HT-29 (cell line): Measurements from ENCODE around the gene STAT3. TPM values are rescaled to one million over a fixed set of nuclear protein-coding genes. Genes with fewer than 3 reads are reported as not detected.
"Not testable (repeated sequence)": the region's sequence is repeated elsewhere in the genome, so short reads cannot be mapped to it uniquely, and the experiment has no call there.

Experiments
- DNase-seq: peaks from one replicate; pipeline ENCODE4 v3.0.0-alpha.2; 2015; ENCODE audit warnings: low spot score
- total RNA-seq: library from RNA; depleted of rRNA; stranded (reverse); fragments of >200 nt; shearing (Covaris generic); gene quantifications from 2 replicates; pipeline ENCODE4 v1.2.3, GENCODE V29; 2014

STAT3 gene
- total RNA-seq, 1 experiment from 2014 or later: 30.9 TPM

DNA sequence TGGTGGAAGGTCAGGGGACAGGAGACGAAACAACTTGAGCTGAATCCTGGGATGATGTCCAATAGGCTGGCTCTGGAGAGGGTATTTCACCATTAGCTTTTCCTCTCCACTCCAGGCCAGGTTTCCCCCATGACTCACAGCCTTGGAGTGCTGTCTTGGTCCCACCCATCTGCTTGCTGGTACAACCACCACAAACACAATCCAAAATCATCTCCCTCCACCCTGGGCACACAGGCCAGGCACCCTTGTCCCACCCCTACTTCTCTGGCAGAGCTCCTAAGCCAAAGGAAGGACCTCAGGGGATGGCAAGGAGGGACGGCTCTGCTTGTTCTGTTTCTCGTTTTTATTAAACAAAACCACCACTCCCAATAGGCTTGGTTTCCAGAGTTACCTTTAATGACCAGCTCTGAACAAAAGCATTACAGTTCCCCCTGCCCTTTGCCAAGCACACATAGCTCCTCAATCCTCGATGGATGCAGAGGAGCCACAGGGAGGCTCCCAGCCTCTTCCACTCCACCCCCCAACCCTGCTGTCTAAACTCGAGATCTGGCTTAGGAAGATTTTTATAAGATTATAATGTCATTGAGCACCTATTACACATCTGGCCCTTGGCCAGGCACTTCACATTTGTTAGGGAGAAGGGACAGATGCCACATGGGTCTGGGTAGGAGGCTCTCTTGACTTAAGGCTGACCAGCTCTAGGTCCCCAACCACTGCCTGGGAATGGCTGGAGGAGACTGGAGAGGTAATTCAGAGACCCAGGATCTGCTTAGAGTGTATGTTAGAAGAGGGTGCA, 21.5 kb upstream of the STAT3 start:
- DNase-seq: peak; percentile 84

DNA sequence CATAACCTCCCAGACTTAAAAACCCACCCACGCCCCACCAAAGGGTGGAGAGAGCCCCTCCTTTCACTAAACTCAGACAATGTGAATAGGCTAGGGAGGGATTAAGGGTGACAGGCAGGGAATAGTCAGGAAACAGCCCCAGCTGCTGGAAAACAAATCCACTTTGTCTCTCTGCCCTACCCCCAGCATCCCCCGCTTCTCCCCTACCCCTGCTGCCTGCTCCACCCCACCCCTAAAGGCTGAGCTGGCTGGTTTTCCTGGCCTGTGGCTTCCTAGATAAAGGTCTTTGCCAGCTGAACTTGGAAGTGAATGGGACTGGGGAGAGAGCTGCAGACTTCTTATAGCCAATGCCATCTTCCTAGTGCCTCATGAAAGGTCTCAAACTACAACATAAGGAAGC, 19.8 kb upstream of the STAT3 start:
- no peak for DNase-seq

DNA sequence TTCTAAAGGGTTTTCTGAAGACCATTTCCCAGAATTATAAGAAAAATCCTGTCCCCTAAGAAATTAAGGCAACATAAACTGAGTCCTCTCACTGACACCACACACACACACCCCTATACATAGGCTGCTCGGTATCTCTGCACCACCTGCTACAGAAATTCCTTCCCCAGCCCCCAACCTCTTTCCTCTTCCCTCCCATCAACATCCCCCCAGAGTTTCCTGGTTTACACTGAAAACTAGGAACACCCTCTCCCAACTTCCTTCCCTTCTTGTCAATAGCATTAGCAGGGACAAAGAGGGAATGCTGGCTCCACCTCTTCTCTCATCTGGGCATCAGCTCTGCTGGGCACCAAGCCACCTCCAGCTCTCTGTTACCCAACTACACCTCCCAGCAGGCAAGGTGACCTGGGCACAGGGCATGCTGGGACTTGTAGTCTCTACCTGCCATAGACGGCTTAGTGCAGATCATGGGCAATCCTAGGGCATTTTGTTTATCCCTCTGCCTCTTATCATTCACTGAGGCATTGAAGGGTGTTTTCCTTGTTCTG, 19.1 kb upstream of the STAT3 start:
- peak; percentile 91 for DNase-seq

DNA sequence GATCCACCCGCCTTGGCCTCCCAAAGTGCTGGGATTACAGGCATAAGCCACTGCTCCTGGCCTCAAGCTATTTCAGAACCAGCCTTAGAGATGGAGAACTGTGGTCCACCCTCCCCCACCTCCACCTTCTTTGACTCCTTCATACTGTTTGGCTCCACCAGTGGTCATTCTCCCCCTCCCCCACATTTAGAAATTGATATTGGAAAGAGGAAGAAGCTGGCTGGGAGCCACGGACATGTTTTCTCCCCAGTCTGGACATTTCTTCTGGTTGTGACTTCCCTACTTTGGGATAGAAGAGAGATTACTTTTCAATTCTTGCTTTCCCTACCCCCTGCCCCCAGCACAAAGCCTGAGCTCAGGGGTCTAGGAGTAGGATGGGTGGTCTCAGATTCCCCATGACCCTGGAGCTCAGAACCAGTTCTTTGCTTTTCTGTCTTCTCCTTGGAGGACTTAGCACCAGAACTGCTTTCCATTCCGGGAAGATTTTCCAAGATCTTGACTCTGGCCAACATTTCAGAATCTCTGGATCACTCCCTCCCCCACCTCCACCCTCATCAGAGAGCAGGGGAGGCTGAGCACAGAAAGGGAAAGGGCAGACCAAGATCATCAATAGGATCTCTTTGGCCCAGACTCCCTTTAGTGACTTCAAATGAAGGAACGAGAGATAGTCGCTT, 18.5 kb upstream of the STAT3 start:
- DNase-seq: no peak

DNA sequence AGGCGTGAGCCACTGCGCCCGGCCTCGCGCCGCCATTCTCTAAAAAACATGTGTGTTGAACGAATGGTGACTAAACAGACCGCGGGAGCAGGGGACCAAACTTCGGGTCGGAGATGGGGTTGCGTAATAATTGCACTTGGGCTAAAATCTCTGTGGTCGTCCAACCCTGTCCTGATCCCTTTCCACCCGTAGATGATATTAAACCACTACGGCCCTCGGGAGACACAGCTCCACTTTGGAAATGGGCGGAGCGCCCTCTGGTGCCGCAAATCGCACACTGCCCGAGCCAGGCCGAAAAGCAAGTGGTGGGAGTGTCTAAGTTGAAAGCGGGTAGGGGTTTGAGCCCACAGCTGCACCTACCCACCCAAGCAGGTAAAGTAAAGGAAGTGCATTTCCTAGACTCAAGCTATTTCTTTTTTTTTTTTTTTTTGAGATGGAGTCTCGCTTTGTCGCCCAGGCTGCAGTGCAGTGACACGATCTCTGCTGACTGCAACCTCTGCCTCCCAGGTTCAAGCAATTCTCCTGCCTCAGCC, 17.8 kb upstream of the STAT3 start:
- peak; percentile 81 for DNase-seq

DNA sequence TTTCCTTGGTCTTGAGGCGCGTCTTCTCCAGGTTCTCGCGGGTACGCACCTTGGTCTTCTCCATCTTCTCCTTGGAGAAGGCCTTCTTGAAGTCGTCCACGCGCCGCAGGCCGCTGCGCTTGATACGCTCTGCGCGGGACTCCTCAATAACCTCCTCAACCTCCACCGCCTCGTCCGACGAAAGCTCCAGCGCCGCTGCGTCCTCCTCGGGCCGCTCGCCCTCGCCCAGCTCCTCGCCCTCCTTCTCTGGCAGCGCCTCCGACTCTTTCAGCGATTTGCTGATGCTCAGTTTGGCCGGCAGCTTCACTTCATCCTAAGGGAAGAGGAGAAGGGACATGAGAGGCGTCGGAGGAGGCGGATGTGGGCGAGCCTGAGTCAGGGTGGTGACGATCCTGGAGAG, 16.8 kb upstream of the STAT3 start:
- DNase-seq: no peak

DNA sequence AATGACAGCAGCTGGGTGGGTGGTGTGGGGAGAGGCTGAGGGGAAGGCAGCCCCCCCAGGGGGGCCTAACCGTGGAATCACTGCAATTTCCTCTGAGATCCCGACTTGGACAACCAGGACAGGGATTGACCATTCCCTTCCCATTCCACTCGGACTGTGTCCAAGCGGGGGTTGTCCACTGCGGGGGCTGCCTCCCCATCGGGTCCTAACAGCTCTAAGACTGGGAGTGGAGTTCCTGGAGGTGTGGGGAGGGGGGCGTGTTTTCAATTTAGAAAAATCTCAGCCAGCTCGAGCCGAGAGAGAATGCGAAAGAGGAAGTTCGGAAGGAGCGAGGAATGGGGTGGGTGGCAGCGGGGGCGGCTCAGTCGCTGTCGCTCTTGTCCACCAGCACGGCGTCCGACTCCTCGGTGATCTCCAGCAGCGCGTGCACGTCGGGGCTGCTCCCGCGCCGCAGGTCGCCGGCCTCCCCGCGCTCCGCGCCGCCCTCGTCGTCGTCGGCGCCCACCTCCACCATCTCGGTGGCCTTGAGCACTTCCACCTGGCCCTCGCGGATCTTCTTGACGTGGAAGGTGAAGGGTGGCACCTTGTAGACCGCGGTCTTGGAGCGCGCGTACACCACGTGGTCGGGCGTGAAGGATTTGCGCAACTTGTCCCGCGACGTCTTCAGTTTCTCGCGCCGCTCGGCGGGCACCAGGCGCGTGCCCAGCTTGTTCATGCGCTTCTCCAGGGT, 16.2 kb upstream of the STAT3 start:
- no peak for DNase-seq

DNA sequence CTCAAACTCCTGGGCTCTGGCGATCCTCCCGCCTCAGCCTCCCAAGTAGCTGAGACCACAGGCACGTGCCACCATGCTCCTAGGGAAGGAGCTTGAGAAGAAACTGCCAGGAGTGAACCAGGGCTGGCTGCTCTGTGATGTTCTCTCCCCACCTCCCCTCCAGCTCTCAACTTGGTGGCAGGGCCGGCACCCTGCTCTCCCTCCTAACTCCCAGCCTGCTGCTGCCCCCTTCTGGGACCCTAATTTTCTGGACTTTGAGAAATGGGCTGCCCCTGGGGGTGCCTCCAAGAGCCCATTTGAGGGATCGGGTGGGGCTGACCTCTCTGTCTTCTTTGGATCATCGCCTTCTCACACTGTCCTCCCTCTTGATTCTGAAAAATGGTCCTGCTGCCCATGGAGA, 14.9 kb upstream of the STAT3 start:
- no peak for DNase-seq

DNA sequence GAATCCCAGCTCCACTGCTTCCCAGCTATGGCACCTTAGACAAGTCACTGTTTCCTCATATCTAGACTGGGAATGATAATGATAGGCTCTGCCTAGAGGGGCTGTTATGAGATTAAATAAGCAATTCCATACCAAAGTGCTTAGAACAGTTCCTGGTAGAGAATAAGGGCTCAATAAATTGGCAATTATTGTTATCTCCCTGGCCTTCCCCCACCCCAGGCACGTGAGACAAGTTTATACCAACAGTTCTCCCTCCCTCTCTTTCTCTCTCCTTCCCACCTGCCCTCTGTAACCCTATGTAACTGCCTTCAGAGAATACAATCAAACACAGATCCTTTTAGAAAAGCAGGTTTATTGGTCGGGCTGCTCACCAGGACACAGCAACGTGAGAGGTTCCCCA, 13.9 kb upstream of the STAT3 start:
- DNase-seq: no peak

DNA sequence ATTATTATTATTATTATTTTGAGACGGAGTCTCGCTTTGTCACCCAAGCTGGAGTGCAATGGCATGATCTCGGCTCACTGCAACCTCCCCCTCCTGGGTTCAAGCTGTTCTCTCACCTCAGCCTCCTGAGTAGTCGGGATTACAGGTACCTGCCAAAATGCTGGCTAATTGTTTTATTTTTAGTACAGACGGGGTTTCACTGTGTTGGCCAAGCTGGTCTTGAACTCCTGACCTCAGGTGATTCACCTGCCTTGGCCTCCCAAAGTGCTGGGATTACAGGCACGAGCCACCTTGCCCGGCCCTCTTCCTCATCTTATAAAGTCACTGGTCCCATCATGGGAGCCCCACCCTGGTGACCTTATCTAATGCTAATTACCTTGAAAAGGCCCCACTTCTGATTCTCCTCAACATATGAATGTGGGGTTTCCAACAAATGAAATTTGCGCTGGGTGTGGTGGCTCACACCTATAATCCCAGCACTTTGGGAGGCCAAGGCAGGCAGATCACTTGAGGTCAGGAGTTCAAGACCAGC, 12.7 kb upstream of the STAT3 start:
- not testable (repeated sequence) for DNase-seq

DNA sequence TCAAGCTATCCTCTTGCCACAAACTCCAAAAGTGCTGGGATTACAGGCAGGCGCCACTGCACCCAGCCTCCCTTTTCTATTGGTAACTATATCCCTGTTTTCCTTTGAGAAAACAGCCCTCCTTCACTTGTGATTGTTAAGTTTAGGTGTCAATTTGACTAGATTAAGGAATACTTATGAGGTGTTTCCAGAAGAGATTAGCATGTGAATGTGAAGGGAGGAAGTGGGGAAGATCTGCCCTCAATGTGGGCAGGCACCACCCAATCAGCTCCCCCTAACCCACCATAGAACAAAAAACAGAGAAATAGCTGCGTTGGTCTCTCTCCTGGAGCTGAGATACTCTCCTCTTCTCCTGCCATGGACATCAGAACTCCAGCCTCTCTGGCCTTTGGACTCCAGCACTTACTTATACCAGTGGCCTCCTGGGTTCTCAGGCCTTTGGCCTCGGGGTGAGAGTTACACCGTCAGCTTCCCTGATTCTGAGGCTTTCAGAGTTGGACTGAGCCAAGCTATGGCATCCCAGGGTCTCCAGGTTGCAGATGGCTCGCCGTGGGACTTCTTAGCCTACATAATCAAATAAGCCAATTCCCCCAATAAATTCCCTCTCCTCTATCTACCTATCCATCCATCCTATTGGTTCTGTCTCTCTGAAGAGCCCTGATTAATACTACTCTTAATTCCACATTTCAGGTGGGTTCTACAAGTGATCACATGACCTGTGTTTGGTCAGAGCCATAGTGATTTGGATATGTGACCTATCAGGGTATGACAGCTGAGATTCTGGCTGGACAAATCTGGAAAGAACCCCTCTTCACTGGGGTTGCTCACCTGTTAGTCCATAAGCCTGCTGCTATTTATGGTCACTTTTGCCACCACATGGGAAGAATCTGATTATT, 12.0 kb upstream of the STAT3 start:
- DNase-seq: no peak

DNA sequence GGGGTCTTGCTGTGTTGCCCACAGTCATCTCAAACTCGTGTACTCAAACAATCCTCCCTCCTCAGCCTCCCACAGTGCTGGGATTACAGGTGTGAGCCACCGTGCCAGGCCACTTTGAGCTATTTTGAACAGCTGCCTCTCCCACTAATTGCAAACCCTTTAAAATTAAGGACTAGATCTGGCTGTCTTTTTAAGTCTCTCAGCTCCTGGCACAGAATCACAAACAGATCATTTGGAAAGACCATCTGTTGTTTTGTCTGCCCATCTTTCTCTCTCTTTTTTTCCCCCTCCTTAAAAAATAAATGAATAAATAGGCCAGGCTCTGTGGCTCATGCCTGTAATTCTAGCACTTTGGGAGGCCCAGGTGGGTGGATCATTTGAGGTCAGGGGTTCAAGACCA, 10.9 kb upstream of the STAT3 start:
- DNase-seq: no peak

DNA sequence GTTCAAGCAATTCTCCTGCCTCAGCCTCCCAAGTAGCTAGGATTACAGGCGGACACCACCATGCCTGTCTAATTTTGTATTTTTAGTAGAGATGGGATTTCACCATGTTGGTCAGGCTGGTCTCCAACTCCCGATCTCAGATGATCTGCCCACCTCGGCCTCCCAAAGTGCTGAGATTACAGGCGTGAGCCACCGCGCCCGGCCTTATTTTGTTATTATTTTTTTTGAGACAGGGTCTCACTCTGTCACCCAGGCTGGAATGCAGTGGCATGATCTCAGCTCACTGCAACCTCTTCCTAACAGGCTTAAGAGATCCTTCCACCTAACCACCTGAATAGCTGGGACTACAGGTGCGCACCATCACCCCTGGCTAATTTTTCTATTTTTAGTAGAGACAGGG, 7.4 kb upstream of the STAT3 start:
- not testable (repeated sequence) for DNase-seq

DNA sequence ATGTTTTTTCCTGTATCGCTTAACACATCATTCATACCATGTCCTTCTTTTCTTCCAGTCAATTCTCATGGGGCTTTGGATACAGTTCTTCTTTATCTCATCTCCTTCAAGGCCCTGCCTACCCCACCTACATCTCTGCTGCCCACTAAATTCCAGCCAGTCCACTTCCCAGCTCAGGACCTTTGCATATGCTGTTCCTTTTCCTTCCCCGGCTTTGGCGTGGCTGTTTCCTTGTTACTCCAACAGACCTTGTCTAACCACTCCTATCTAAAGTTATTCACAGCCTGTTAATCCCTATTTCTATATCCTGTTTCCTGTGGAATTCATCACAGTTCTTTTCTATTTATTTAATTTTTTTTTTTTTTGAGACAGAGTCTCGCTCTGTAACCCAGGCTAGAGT, 6.6 kb upstream of the STAT3 start:
- no peak for DNase-seq

DNA sequence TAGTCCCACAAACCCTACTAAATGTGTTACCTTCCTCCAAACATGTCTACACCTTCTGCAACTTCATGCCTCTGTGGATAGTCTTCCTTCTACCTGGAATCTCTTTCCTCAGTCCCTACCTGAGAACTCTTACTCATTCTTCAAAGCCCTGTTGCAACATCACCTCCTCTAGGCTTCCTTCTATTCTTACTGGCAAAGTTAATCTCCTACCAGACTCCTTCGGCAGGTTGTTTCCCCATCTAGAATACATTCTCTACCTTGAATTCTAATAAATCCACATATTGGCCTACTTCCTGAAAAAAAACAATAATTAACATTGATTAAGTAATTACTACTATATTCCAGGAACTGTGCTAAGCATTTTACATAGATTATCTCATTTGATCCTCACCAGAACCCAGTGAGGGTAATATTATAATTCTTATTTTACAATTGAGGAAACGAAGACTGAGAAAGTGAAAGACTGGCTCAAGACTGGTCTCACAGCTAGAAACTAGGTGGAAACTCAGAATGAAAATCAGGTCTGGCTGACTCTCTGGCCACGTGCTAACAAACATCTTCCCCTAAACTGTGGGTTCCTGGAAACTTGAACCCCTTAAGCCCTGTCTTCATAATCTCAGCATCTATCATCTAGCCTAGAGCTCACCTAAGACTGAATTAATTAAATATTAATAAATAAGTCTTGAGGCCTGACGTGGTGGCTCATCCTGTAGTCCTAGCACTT, 4.6 kb upstream of the STAT3 start:
- peak; percentile 36 for DNase-seq

DNA sequence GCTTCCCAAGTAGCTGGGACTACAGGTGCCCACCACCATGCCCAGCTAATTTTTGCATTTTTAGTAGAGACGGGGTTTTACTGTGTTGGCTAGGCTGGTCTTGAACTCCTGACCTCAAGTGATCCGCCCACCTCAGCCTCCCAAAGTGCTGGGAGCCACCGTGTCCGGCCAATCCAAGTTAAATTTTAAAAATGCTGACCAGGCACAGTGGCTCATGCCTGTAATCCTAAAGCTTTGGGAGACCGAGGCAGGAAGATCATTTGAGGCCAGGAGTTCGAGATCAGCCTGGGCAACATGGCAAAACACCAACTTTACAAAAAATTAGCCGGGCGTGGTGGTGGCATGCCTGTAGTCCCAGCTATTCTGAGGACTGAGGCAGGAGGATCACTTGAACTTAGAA, 3.2 kb upstream of the STAT3 start:
- not testable (repeated sequence) for DNase-seq

DNA sequence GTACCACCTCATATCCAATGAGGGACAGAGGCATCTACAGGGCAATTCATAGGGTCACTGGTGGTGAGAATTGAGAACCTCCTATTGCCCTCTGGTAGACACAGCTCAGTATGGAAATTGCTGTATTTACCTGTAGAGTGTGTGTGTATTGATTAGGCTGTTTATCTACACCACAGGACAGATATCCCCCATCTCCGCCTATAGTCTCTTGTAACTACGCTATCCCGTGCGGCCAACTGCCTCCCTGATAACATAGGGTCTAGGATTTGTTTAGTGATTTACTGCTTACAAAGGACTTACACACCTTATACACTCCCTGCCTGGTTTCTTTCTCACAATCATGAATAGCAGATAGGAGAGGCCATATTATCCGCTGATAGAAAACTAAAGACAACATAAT, 1.7 kb upstream of the STAT3 start:
- DNase-seq: no peak

DNA sequence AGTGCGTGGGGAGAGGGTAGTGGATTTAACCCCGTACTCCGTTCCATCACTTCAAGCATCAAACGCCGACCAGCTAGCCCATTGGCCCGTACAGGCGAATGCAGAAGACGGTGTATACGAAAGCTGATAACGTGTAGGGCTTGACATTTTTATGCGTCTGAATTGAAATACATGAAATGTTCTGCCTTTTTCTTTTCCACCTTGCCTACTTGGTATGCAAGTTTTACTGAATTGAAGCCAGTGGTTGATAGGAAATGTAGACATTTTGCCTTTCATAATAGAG, 834 bp upstream of the STAT3 start:
- DNase-seq: no peak

DNA sequence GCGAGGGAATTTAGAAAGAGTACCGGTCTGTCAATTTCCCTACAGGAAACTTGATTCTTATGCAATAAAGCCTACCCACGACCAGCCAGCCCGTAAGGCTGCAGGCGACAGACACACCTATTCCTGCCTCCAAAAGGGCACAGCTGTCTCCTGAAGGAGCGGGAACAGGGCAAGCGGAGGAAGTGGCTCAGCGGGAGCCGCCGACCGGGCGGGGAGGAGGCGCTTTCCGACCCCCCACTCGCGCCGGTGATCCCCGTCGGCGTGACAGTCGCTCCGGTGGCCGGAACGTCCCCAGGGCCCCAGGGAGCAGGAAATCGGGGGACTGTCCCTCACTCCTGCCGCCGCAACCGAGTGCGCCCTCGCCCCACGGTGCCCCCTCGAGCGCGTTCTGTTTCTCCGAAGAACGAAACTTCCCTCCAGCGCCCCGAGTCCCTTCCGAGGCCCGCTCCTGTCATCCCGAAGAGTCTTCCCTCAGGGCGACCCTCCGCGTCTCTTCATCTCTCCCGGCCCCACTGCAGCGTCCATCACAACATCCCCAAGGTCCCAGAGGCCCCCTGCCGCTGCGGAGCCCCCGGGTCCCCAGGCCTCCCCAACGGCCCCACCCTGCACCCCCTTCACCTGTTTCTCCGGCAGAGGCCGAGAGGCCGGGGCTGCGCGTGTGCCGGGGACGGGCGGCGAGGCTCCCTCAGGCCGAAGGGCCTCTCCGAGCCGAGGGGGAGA, 421 bp downstream of the STAT3 start:
- DNase-seq: peak; percentile 49
